Type B pancreatic cell (in vitro differentiated cells): ENCODE data around the gene A3GALT2. TPM values are rescaled to one million over a fixed set of nuclear protein-coding genes. Genes with fewer than 3 reads are reported as not detected.

Source experiments
- DNase-seq: peaks from one replicate; pipeline ENCODE4 v3.0.0; 2021; ENCODE audit warnings: mixed read lengths; ENCODE audit not compliant: unreplicated experiment; ENCODE audit errors: extremely low spot score
- H3K27ac Mint-ChIP-seq: 2 replicates; pipeline ENCODE4 v1.8.0; 2021; ENCODE audit warnings: mild to moderate bottlenecking, mixed read lengths
- H3K27me3 Mint-ChIP-seq: 2 replicates; pipeline ENCODE4 v1.8.0; 2021; ENCODE audit warnings: mixed read lengths
- H3K36me3 Mint-ChIP-seq: 2 replicates; pipeline ENCODE4 v1.8.0; 2021; ENCODE audit warnings: mixed read lengths
- H3K4me1 Mint-ChIP-seq: one replicate; pipeline ENCODE4 v1.8.0; 2021; ENCODE audit warnings: mixed read lengths; ENCODE audit not compliant: unreplicated experiment
- H3K4me3 Mint-ChIP-seq: 2 replicates; pipeline ENCODE4 v1.8.0; 2021; ENCODE audit warnings: mild to moderate bottlenecking, mixed read lengths
- H3K9me3 Mint-ChIP-seq: 2 replicates; pipeline ENCODE4 v1.8.0; 2021; ENCODE audit warnings: mixed read lengths
- CTCF ChIP-seq: fragments of 200-600 bp; sonication (generic); conservative IDR thresholded peaks from 2 replicates; pipeline ENCODE4 v1.5.0; 2021; ENCODE audit warnings: antibody characterized with exemption, mild to moderate bottlenecking
- total RNA-seq: library from RNA; stranded (reverse); gene quantifications from 2 replicates; pipeline ENCODE4 v1.2.1, GENCODE V29; 2021; ENCODE audit warnings: low replicate concordance

Gene A3GALT2
- total RNA-seq, 1 donor from 2014 or later: 0.29 TPM

- TF ChIP-seq CTCF: no peak
- Mint-ChIP-seq H3K4me3 (no peak overlapping the region), H3K9me3 (no peaks in the 10 kb centered on the region), H3K27ac (no peak overlapping the region), H3K36me3 (peaks cover 9% of the 10 kb centered on the region), H3K27me3 (no peaks in the 10 kb centered on the region), H3K4me1 (peaks cover 59% of the 10 kb centered on the region)
- DNase-seq: no peak
These were observed 50.5 kb downstream of the A3GALT2 start for GRCh38 chr1:33270379-33270778.

GRCh38 chr1:33269621-33270020 is 51.3 kb downstream of the A3GALT2 start:
- Mint-ChIP-seq H3K4me3 (no peak overlapping the region), H3K27ac (peak overlapping the region; percentile 73), H3K36me3 (peaks cover 3% of the 10 kb centered on the region), H3K27me3 (no peaks in the 10 kb centered on the region), H3K4me1 (peaks cover 51% of the 10 kb centered on the region), H3K9me3 (no peaks in the 10 kb centered on the region)
- no peak for TF ChIP-seq CTCF
- DNase-seq: no peak

- no peak for DNase-seq
- H3K9me3 Mint-ChIP-seq: no peaks in the 10 kb centered on the region
- H3K4me1 Mint-ChIP-seq: peaks cover 49% of the 10 kb centered on the region
- peaks cover 3% of the 10 kb centered on the region for H3K36me3 Mint-ChIP-seq
- no peaks in the 10 kb centered on the region for H3K27me3 Mint-ChIP-seq
- no peak overlapping the region for H3K4me3 Mint-ChIP-seq
- no peak for TF ChIP-seq CTCF
- peak overlapping the region; percentile 73 for H3K27ac Mint-ChIP-seq
These were observed 51.8 kb downstream of the A3GALT2 start for GRCh38 chr1:33268927-33269610.

GRCh38 chr1:33268457-33268856 is 52.4 kb downstream of the A3GALT2 start:
- no peak for DNase-seq
- Mint-ChIP-seq H3K36me3 (peaks cover 3% of the 10 kb centered on the region), H3K27ac (peak overlapping the region; percentile 60), H3K9me3 (no peaks in the 10 kb centered on the region), H3K4me3 (no peak overlapping the region), H3K4me1 (peaks cover 47% of the 10 kb centered on the region), H3K27me3 (no peaks in the 10 kb centered on the region)
- no peak for TF ChIP-seq CTCF

GRCh38 chr1:33267468-33268205 is 53.3 kb downstream of the A3GALT2 start:
- H3K27ac Mint-ChIP-seq: no peak overlapping the region
- no peaks in the 10 kb centered on the region for H3K9me3 Mint-ChIP-seq
- TF ChIP-seq CTCF: no peak
- H3K4me3 Mint-ChIP-seq: no peak overlapping the region
- peaks cover 49% of the 10 kb centered on the region for H3K4me1 Mint-ChIP-seq
- DNase-seq: no peak
- no peaks in the 10 kb centered on the region for H3K27me3 Mint-ChIP-seq
- H3K36me3 Mint-ChIP-seq: peaks cover 5% of the 10 kb centered on the region
